ENCODE data around the gene RALGDS. TPM values are rescaled to one million over a fixed set of nuclear protein-coding genes. Genes with fewer than 3 reads are reported as not detected.

The RALGDS gene
- total and polyA plus RNA-seq, 2 of the 13 experiments (the other 11 are each of a cell fraction or from before 2014, with no cell fraction given) = 12.9 to 25.5 TPM

GRCh38 chr9:133129001-133129795, 8.2 kb upstream of the RALGDS start (continued):
- TF ChIP-seq DZIP1 (CRISPR knock-in tag; IDR thresholded peaks at IDR 0.05) = no peak
- TF ChIP-seq ISL2 (CRISPR knock-in tag; IDR thresholded peaks at IDR 0.05) = no peak

GRCh38 chr9:133128152-133128551, 7.1 kb upstream of the RALGDS start:
- intact Hi-C loops (cut with micrococcal nuclease; ENCODE audit: unreplicated experiment) = no loop called here
- ChIA-PET POLR2A (no interaction called here), CTCF (ENCODE audit: low intra/inter-chr PET ratio, low total read pairs) (no interaction called here)
- no peak for DNase-seq (ENCODE audit: low spot score)
- Histone ChIP-seq H3K4me2 (ENCODE audit: low read depth, low read length) (no peak overlapping the region), H3K9me3 (ENCODE audit: low read length) (no peaks in the 10 kb centered on the region), H3K4me1 (ENCODE audit: insufficient read depth, low read length) (peaks cover 15% of the 10 kb centered on the region), H3K36me3 (replicated peaks in 1 of 2; ENCODE audit: control insufficient read depth in 1 of 2, insufficient read depth in 2 of 2, low read length in 2 of 2) (no peaks in the 10 kb centered on the region; a peak in 1 of 5 replicates), H3K27me3 (ENCODE audit: control insufficient read depth in 1 of 2, insufficient read depth in 2 of 2, low read length in 2 of 2) (no peaks in the 10 kb centered on the region), H2AFZ (ENCODE audit: low read length) (no peak overlapping the region), H3K27ac (ENCODE audit: extremely low read length, insufficient read depth, low read length) (no peak overlapping the region), H3K4me3 (replicated peaks in 1 of 3; ENCODE audit: insufficient read depth in 1 of 3, low read depth in 2 of 3, low read length in 3 of 3) (no peak overlapping the region), H4K20me1 (ENCODE audit: insufficient read depth, low read length) (no peaks in the 10 kb centered on the region), H3K79me2 (ENCODE audit: insufficient read depth, low read length) (peaks cover 4% of the 10 kb centered on the region), H3K9ac (ENCODE audit: insufficient read depth, low read depth, low read length) (no peak overlapping the region)
- ATAC-seq = no peak
- FAIRE-seq = no peak
- WGBS (ENCODE audit: low lambda C conversion rate) = 94% methylated on average over 8 of the region's 13 CpGs
- in situ Hi-C loops (cut with HindIII; ENCODE audit: extremely low pct_ligation_motif_present, low pct_unique_long_range_greater_than_20kb) = no loop called here
- no TSS peak for BruUV-seq (replicated peaks)
- TF ChIP-seq ZNF670 (CRISPR knock-in tag; IDR thresholded peaks at IDR 0.05; ENCODE audit: borderline replicate concordance) (no peak), PHF20 (CRISPR knock-in tag; IDR thresholded peaks at IDR 0.05) (no peak), SP140L (CRISPR knock-in tag; IDR thresholded peaks at IDR 0.05; ENCODE audit: borderline replicate concordance) (no peak), JDP2 (CRISPR knock-in tag; IDR thresholded peaks at IDR 0.05; ENCODE audit: borderline replicate concordance) (no peak), ATM (IDR thresholded peaks at IDR 0.05; ENCODE audit: borderline replicate concordance) (no peak), ZNF841 (CRISPR knock-in tag; IDR thresholded peaks at IDR 0.05; ENCODE audit: borderline replicate concordance) (no peak), CHD4 (IDR thresholded peaks at IDR 0.05; ENCODE audit: borderline replicate concordance, low read length) (no peak), CREM (IDR thresholded peaks at IDR 0.05) (no peak), CREM (CRISPR knock-in tag; IDR thresholded peaks at IDR 0.05) (no peak), TCF7 (IDR thresholded peaks at IDR 0.05; ENCODE audit: low read depth) (no peak), ARNTL (CRISPR knock-in tag; IDR thresholded peaks at IDR 0.05) (no peak), ZNF737 (CRISPR knock-in tag; IDR thresholded peaks at IDR 0.05; ENCODE audit: borderline replicate concordance) (no peak), RFXAP (CRISPR knock-in tag; IDR thresholded peaks at IDR 0.05; ENCODE audit: borderline replicate concordance) (no peak), NKX3-1 (CRISPR knock-in tag; IDR thresholded peaks at IDR 0.05) (no peak), ZNF18 (CRISPR knock-in tag; IDR thresholded peaks at IDR 0.05; ENCODE audit: insufficient replicate concordance) (no peak), ZNF704 (CRISPR knock-in tag; IDR thresholded peaks at IDR 0.05; ENCODE audit: borderline replicate concordance) (no peak)
